Measurements from ENCODE around the gene BARD1. TPM values are rescaled to one million over a fixed set of nuclear protein-coding genes. Genes with fewer than 3 reads are reported as not detected.

The BARD1 gene
- total RNA-seq, 4 donors from 2014 or later = 39.8 to 120 (median 54.4) TPM

DNA sequence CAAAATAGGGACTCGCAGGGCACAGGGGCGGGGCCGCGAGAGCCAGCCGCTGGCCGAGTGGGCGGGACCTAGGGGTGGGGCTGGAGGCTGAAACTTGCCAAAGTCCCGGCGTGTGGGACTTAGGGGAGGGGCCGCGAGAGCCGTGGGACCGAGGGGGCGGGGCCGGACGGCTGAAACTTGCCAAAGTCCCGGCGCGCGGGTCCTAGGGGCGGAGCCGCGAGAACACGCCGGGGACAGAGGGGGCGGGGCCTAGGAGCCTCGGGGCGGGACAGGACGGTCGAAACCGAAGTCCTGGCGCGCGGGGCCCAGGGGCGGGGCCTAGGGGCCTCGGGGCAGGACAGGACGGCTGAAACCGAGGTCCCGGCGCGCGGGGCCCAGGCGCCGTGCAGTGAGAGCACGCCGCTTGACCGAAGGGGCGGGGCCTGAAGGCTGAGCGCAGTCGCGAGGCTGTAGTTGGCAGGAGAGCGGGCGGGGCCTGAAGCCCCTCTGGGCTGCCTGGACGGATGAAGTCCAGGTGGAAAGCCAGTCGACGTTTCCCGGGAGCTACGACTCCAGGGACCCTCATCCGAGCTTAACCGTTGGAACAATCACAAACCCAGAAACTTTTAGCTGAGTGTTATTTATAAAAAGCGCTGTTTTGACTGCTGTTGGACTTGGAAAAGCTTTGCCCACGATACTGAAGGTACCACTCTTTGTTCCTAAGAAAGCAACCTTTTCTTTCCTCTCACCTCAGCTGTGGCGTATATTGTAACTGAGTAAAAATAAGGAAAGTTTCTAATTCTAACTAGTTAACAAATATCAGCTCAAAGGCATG lies 475 bp upstream of the BARD1 start:
- TF ChIP-seq, protein P1, sequence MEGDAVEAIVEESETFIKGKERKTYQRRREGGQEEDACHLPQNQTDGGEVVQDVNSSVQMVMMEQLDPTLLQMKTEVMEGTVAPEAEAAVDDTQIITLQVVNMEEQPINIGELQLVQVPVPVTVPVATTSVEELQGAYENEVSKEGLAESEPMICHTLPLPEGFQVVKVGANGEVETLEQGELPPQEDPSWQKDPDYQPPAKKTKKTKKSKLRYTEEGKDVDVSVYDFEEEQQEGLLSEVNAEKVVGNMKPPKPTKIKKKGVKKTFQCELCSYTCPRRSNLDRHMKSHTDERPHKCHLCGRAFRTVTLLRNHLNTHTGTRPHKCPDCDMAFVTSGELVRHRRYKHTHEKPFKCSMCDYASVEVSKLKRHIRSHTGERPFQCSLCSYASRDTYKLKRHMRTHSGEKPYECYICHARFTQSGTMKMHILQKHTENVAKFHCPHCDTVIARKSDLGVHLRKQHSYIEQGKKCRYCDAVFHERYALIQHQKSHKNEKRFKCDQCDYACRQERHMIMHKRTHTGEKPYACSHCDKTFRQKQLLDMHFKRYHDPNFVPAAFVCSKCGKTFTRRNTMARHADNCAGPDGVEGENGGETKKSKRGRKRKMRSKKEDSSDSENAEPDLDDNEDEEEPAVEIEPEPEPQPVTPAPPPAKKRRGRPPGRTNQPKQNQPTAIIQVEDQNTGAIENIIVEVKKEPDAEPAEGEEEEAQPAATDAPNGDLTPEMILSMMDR (IDR thresholded peaks at IDR 0.05) = no peak
- peak; percentile 60 for TF ChIP-seq POLR2A (IDR thresholded peaks at IDR 0.05)
- intact Hi-C loops (cut with DNase I; ENCODE audit: low total_unique reads) = no loop called here
- no peaks in the 10 kb centered on the region for H3K27me3 ChIP-seq
- H3K4me1 ChIP-seq = no peaks in the 10 kb centered on the region
- peak overlapping the region; percentile 89 to 96 for H3K27ac ChIP-seq
- peak overlapping the region; percentile 85 to 89 for H3K4me3 ChIP-seq
- DNase-seq = peak; percentile 99 to 100
- H3K36me3 ChIP-seq = no peaks in the 10 kb centered on the region
- H3K9me3 ChIP-seq = no peaks in the 10 kb centered on the region

DNA sequence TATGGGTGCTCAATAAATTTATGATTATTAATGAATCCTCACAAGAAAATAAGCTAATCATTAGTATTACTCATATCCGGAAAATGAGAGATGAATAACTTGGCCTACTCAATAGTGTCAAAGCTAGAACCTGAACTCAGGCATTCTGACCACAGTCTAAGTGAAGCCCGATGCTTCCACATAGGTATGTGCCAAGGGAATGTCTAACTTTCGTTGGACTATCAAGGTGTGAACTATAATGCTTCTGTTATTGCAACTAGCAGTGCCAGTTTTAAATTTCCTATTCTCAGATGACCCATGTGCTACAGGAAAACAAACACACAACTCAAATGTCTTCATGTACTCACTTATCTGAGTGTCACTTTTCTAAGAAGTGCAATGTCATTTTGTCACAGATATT lies 1.8 kb downstream of the BARD1 start:
- intact Hi-C loops (cut with DNase I; ENCODE audit: low total_unique reads) = no loop called here
- TF ChIP-seq, protein P1 (IDR thresholded peaks at IDR 0.05) = no peak
- TF ChIP-seq POLR2A (IDR thresholded peaks at IDR 0.05) = no peak
- peak overlapping the region; percentile 85 to 89 for H3K4me3 ChIP-seq

DNA sequence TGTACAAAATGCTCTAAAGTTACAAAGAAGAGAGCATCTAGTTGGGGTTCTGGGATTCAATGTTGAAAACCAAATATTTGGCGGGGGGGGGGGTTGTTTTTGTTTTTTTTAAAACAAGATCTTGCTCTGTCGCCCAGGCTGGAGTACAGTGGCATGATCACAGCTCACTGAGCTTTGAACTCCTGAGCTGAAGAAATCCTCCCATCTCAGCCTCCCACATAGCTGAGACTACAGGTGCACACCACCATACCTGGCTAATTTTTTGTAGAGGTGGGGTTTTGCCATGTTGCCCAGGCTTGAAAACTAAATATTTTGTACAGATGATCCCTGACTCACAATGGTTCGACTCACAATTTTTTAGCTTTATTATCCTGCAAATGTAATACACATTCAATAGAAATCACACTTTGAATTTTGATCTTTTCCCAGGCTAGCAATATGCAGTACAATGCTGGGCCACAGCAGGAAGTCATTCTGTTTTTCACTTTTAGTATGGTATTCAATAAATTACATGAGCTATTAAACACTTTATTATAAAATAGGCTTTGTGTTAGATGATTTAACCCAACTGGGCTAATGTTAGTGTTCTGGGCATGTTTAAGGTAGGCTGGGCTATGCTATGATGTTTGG lies 7.6 kb downstream of the BARD1 start:
- H3K27ac ChIP-seq = no peak overlapping the region
- no peaks in the 10 kb centered on the region for H3K9me3 ChIP-seq
- intact Hi-C loops (cut with DNase I; ENCODE audit: low total_unique reads) = no loop called here
- DNase-seq = no peak
- no peaks in the 10 kb centered on the region for H3K27me3 ChIP-seq
- H3K4me3 ChIP-seq = no peak overlapping the region
- H3K36me3 ChIP-seq = no peaks in the 10 kb centered on the region
- H3K4me1 ChIP-seq = no peaks in the 10 kb centered on the region
- TF ChIP-seq, protein P1 (IDR thresholded peaks at IDR 0.05) = no peak
- no peak for TF ChIP-seq POLR2A (IDR thresholded peaks at IDR 0.05)

More for the DNA sequence above, 1.8 kb downstream of the BARD1 start:
- Histone ChIP-seq H3K27ac (peak overlapping the region; percentile 89 to 96), H3K27me3 (no peaks in the 10 kb centered on the region), H3K4me1 (no peaks in the 10 kb centered on the region), H3K36me3 (no peaks in the 10 kb centered on the region), H3K9me3 (no peaks in the 10 kb centered on the region)
- DNase-seq = no peak

DNA sequence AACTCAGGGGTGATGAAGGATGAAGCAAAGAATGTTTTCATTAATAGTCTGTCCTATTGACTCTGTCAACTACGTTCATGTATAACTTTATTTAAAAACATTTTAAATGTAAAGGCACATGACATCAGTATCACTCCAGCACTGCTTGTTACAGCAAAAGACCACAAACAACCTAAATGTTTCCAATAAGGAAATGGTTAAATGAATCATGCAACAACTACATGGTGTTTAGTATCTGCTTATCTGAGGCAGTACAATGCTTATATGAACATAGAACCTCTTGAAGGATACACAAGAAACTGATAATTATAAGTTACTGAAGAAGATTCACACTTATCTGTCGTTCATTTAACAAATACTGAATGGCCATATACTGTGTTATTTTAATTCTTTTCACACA lies 8.4 kb downstream of the BARD1 start:
- Histone ChIP-seq H3K36me3 (no peaks in the 10 kb centered on the region), H3K4me3 (no peak overlapping the region), H3K9me3 (no peaks in the 10 kb centered on the region), H3K27ac (no peak overlapping the region), H3K27me3 (no peaks in the 10 kb centered on the region), H3K4me1 (no peaks in the 10 kb centered on the region)
- TF ChIP-seq, protein P1 (IDR thresholded peaks at IDR 0.05) = no peak
- TF ChIP-seq POLR2A (IDR thresholded peaks at IDR 0.05) = no peak
- DNase-seq = no peak
- intact Hi-C loops (cut with DNase I; ENCODE audit: low total_unique reads) = no loop called here

DNA sequence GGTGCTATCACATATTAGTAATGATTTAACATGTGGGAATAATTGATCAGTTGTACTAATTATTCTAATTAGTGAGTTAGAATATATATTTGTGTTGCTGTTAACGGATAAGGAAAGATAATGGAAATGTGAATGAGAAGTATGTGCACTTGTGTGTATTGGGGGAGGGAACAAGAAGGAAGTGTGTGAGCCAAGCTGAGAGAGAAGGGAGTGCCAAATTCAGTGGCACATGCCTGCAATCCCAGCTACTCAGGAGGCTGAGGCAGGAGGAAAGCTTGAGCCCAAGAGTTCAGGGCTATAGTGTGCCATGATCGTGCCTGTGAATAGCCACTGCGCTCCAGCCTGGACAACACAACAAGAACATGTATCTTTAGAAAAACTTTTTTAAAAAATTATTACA lies 9.3 kb downstream of the BARD1 start:
- Histone ChIP-seq H3K27me3 (no peaks in the 10 kb centered on the region), H3K9me3 (no peaks in the 10 kb centered on the region), H3K4me3 (no peak overlapping the region), H3K27ac (no peak overlapping the region), H3K36me3 (no peaks in the 10 kb centered on the region), H3K4me1 (no peaks in the 10 kb centered on the region)
- DNase-seq = no peak
- intact Hi-C loops (cut with DNase I; ENCODE audit: low total_unique reads) = no loop called here
- TF ChIP-seq POLR2A (IDR thresholded peaks at IDR 0.05) = no peak
- TF ChIP-seq, protein P1 (IDR thresholded peaks at IDR 0.05) = no peak
